Large intestine (tissue), 3 donors: ENCODE results near the gene FZR1. TPM values are rescaled to one million over a fixed set of nuclear protein-coding genes. Genes with fewer than 3 reads are reported as not detected.
"Not testable (repeated sequence)": the region's sequence is repeated elsewhere in the genome, so short reads cannot be mapped to it uniquely, and the experiment has no call there.

ENCODE experiments used
- DNase-seq, 2 donors: peaks; one replicate each; pipeline versions ENCODE4 v3.0.0 to v3.0.0-alpha.2; 2013
- H3K27ac ChIP-seq: one replicate; pipeline ENCODE4 v1.5.1; 2013; ENCODE audit warnings: low read length
- H3K27me3 ChIP-seq: 2 replicates; pipeline ENCODE4 v1.6.1; 2013; ENCODE audit warnings: low read length; ENCODE audit not compliant: control insufficient read depth, insufficient read depth
- H3K36me3 ChIP-seq: 2 replicates; pipeline ENCODE4 v1.6.1; 2013; ENCODE audit warnings: low read length; ENCODE audit not compliant: control insufficient read depth, insufficient read depth
- H3K4me1 ChIP-seq: one replicate; pipeline ENCODE4 v1.6.1; 2013; ENCODE audit warnings: low read length; ENCODE audit not compliant: control insufficient read depth, insufficient read depth
- H3K4me3 ChIP-seq: one replicate; pipeline ENCODE4 v1.5.1; 2013; ENCODE audit warnings: low read length
- H3K9me3 ChIP-seq: one replicate; pipeline ENCODE4 v1.6.1; 2013; ENCODE audit warnings: mild to moderate bottlenecking, low read depth, low read length, moderate library complexity; ENCODE audit not compliant: control insufficient read depth
- WGBS: methylation state at CpG from one replicate; pipeline ENCODE4 v1.1.5; 2013; ENCODE audit warnings: low lambda C conversion rate; ENCODE audit not compliant: insufficient coverage; 5-methylcytosine and 5-hydroxymethylcytosine counted together
- polyA plus RNA-seq: library from polyadenylated mRNA; unstranded; fragments of 120-200 nt; gene quantifications from one replicate; pipeline ENCODE4 v1.2.1, GENCODE V29; 2013

Gene FZR1
- polyA plus RNA-seq, 1 donor, result 42.5 TPM

- DNase-seq, result peak; percentile 55 to 71
- peak overlapping the region; percentile 72 for H3K27ac ChIP-seq
- H3K4me3 ChIP-seq, result peak overlapping the region; percentile 71
- H3K9me3 ChIP-seq, result no peaks in the 10 kb centered on the region
- H3K27me3 ChIP-seq, result no peaks in the 10 kb centered on the region
- peaks cover 10% of the 10 kb centered on the region for H3K4me1 ChIP-seq
- 0% methylated on average over 1 of the region's 31 CpGs for WGBS
- peaks cover 37% of the 10 kb centered on the region for H3K36me3 ChIP-seq
Observed at GRCh38 chr19:3507371-3508120, 1.4 kb downstream of the FZR1 start.

DNA sequence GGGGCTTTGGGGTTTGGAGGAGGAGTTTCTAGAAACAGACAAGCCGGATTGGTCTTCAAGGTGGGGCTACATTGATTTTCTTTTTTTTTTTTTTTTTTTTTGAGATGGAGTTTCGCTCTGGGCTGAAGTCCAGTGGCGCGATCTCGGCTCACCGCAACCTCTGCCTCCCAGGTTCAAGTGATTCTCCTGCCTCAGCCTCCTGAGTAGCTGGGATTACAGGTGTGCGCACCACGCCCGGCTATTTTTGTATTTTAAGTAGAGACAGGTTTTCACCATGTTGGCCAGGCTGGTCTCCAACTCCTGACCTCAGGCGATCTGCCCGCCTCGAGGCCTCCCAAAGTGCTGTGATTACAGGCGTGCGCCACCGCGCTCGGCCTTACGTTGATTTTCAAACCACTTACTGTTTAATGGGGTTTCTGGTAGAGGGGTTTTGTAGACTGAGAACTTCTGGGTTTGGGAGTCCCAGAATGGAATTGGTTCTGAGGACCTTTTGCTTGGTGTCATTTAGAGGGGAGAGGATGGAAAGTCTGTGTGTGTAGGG is 2.1 kb downstream of the FZR1 start:
- H3K27me3 ChIP-seq, H3K9me3 ChIP-seq: not testable (repeated sequence)
- WGBS, result no CpG with 5 or more reads among the region's 18 CpGs
- Histone ChIP-seq H3K36me3 (peaks cover 39% of the 10 kb centered on the region), H3K4me1 (peaks cover 10% of the 10 kb centered on the region), H3K4me3 (peak overlapping the region; percentile 71), H3K27ac (peak overlapping the region; percentile 38)
- peak in 1 of 2 donors; percentile 61 for DNase-seq

GRCh38 chr19:3508771-3509535 is 2.8 kb downstream of the FZR1 start:
- no peaks in the 10 kb centered on the region for H3K9me3 ChIP-seq
- no peak overlapping the region for H3K27ac ChIP-seq
- 88% methylated on average over 8 of the region's 23 CpGs for WGBS
- peaks cover 45% of the 10 kb centered on the region for H3K36me3 ChIP-seq
- no peak for DNase-seq
- H3K4me3 ChIP-seq, result no peak overlapping the region
- peaks cover 10% of the 10 kb centered on the region for H3K4me1 ChIP-seq
- no peaks in the 10 kb centered on the region for H3K27me3 ChIP-seq

DNA sequence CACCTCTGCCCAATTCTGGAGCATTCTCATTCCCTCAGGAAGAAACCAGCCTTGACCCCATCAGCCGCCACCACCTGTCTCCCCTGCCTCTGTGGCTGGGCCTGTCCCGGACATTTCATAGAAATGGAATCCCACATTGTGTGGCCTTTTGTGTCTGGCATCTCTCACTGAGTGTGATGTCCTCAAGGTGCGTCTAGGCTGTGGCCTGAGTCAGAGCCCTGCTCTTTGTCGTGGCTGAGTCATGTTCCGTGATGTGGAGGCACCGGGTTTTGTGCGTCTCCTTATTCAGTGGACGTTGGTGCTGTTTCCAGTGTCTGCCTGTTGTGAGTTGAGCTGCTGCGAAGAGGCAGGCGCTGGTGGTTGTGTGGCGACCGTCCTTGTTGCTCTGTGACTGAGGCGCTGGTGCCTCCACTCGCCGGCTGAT is 3.5 kb downstream of the FZR1 start:
- H3K36me3 ChIP-seq, result peaks cover 48% of the 10 kb centered on the region
- no peak for DNase-seq
- H3K9me3 ChIP-seq, result no peaks in the 10 kb centered on the region
- no peak overlapping the region for H3K27ac ChIP-seq
- no CpG with 5 or more reads among the region's 15 CpGs for WGBS
- peaks cover 10% of the 10 kb centered on the region for H3K4me1 ChIP-seq
- no peaks in the 10 kb centered on the region for H3K27me3 ChIP-seq
- H3K4me3 ChIP-seq, result no peak overlapping the region

GRCh38 chr19:3510727-3511126 is 4.6 kb downstream of the FZR1 start:
- H3K4me1 ChIP-seq, result peaks cover 10% of the 10 kb centered on the region
- no CpG with 5 or more reads among the region's 22 CpGs for WGBS

GRCh38 chr19:3511506-3512251 is 5.6 kb downstream of the FZR1 start:
- no peak for DNase-seq
- Histone ChIP-seq H3K4me1 (peaks cover 10% of the 10 kb centered on the region), H3K27ac (no peak overlapping the region), H3K27me3 (no peaks in the 10 kb centered on the region), H3K36me3 (peaks cover 52% of the 10 kb centered on the region), H3K4me3 (no peak overlapping the region), H3K9me3 (no peaks in the 10 kb centered on the region)
- no CpG with 5 or more reads among the region's 26 CpGs for WGBS

More at GRCh38 chr19:3510727-3511126, 4.6 kb downstream of the FZR1 start:
- Histone ChIP-seq H3K4me3 (no peak overlapping the region), H3K27ac (no peak overlapping the region), H3K9me3 (no peaks in the 10 kb centered on the region), H3K36me3 (peaks cover 52% of the 10 kb centered on the region), H3K27me3 (no peaks in the 10 kb centered on the region)
- DNase-seq, result no peak

DNA sequence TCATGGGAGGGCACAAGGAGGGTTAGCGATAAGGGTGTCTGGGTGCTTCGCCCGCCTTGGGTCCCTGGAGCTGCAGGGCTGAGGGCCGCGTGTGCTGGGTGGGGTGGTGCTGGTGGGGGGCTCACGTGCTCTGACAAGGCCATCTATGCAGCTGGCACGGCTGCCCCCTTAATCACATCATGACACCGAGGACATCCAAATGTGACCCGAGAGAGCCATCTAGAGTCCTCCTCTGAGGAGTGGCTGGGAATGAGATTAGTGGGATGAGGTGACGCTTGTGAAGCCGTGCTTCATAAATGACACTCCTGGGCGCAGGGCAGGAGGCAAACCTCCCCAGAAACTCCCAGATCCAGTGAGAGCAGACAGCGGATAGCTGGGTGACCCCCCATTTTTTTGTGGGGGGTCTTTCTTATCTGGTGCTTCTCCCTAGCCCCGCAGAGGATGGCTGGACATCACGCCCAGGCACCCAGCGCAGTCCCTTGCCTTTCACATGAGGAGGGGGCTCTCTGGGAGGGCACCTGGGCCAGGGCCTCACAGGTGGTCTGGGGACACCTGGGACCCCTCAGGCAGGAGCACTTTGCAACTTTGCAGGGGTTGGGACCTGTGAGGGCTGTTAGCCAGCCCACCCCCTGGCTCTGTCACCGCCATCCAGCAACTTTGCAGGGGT is 6.6 kb downstream of the FZR1 start:
- H3K4me1 ChIP-seq, result peaks cover 4% of the 10 kb centered on the region
- 73% methylated on average over 2 of the region's 17 CpGs for WGBS
- H3K27ac ChIP-seq, result no peak overlapping the region
- peaks cover 52% of the 10 kb centered on the region for H3K36me3 ChIP-seq
- no peak overlapping the region for H3K4me3 ChIP-seq
- no peak for DNase-seq
- no peaks in the 10 kb centered on the region for H3K27me3 ChIP-seq
- no peaks in the 10 kb centered on the region for H3K9me3 ChIP-seq

GRCh38 chr19:3513229-3514140 is 7.4 kb downstream of the FZR1 start:
- H3K27me3 ChIP-seq, result no peaks in the 10 kb centered on the region
- H3K4me3 ChIP-seq, result no peak overlapping the region
- H3K4me1 ChIP-seq, result peaks cover 3% of the 10 kb centered on the region
- H3K27ac ChIP-seq, result no peak overlapping the region
- peaks cover 52% of the 10 kb centered on the region for H3K36me3 ChIP-seq
- no CpG with 5 or more reads among the region's 23 CpGs for WGBS
- no peak for DNase-seq
- H3K9me3 ChIP-seq, result no peaks in the 10 kb centered on the region

DNA sequence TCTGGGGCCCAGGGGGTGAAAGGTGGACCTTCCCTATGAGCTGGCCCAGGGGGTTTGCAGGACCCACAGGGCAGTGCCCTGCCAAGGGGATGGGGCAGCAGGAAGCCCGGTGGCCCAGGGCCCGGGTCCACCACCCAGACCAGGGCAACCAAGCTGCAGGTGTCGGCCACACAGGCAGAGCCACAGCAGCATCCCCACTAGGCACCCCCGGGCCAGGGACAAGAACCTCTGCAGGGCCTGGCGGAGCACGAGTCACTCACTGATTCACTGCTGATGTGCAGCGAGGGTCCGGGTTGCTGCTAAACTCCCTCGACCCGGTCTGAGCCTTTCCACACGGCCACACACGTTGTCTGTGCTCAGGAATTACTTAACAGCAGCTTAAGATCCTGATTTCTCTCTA is 8.8 kb downstream of the FZR1 start:
- no peak overlapping the region for H3K27ac ChIP-seq
- no peak overlapping the region for H3K4me3 ChIP-seq
- no peaks in the 10 kb centered on the region for H3K9me3 ChIP-seq
- WGBS, result 79% methylated on average over 4 of the region's 12 CpGs
- no peaks in the 10 kb centered on the region for H3K27me3 ChIP-seq
- peaks cover under 1% of the 10 kb centered on the region for H3K4me1 ChIP-seq
- DNase-seq, result no peak
- peaks cover 51% of the 10 kb centered on the region for H3K36me3 ChIP-seq
